ENCODE data around the gene LMAN2. TPM values are rescaled to one million over a fixed set of nuclear protein-coding genes. Genes with fewer than 3 reads are reported as not detected.

Gene LMAN2
- total and polyA plus RNA-seq, 2 experiments from 2014 or later = 153 to 227 TPM

DNA sequence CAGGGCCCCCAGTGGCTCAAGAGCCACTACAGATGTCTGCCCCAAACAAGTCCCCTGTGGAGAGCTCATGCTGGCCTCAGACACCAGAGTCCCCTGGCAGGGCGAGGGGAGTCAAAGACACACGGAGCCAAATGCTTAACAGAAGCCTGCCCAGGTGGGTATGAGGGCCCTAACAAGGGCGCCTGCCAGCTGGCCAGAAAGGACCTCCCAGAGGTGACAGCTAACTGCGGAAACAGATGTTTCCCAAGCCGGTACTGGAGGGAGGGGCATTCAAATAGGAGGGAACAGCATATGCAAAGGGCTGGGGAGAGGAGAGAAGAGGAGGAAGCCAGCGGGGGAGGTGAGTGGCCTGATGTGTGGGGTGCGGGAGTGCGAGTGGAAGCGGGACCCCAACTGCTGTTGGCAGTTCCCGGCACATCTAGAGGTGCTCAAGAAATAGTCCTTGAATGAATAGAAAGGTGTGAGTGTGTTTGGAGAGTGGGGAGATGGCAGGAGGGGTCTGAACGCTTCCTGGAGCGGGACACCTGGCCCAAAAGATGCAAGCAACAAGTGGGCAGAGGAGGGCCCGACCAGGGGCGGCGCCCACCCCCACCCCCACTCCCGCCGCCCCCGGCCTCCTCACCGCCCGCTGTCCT, 40.6 kb downstream of the LMAN2 start:
- Histone ChIP-seq H4K20me1 (replicated peaks; ENCODE audit: insufficient read depth) (peaks cover 11% of the 10 kb centered on the region; the same call in 1 of the 2 replicates), H3K27me3 (ENCODE audit: insufficient read depth) (no peaks in the 10 kb centered on the region), H3K27ac (ENCODE audit: low read depth) (no peak overlapping the region), H3F3A (replicated peaks; ENCODE audit: low read depth) (peaks cover 22% of the 10 kb centered on the region), H3K79me2 (replicated peaks; ENCODE audit: insufficient read depth) (no peaks in the 10 kb centered on the region; the same call in 1 of the 2 replicates), H2AFZ (no peak overlapping the region), H3K9me2 (ENCODE audit: insufficient read depth) (no peaks in the 10 kb centered on the region), H3K36me3 (ENCODE audit: insufficient read depth) (peaks cover 8% of the 10 kb centered on the region), H3K4me2 (peak overlapping the region; percentile 88), H3K4me3 (peak overlapping the region; percentile 69), H3K4me1 (ENCODE audit: insufficient read depth) (peaks cover 12% of the 10 kb centered on the region)
- H3K4me3 Mint-ChIP-seq = peak overlapping the region; percentile 75
- ATAC-seq (peak; percentile 0; the same call in 2 of the 3 replicates), DNase-seq (ENCODE audit: low spot score) (peak; percentile 67)
- peaks cover 13% of the 10 kb centered on the region for H3K27me3 Mint-ChIP-seq (ENCODE audit: insufficient read depth, low read depth, poor library complexity)
- no peak overlapping the region; the same call in 1 of the 2 replicates for H3K27ac Mint-ChIP-seq
- H3K36me3 Mint-ChIP-seq (ENCODE audit: low read depth) = peaks cover 13% of the 10 kb centered on the region
- H3K4me1 Mint-ChIP-seq = peaks cover 21% of the 10 kb centered on the region
- no peak for TF ChIP-seq ZNF331 (CRISPR knock-in tag; IDR thresholded peaks at IDR 0.05; ENCODE audit: low read depth)
- TF ChIP-seq ZNF114 (CRISPR knock-in tag; IDR thresholded peaks at IDR 0.05) = no peak
- no peak for TF ChIP-seq STAT1 (IDR thresholded peaks at IDR 0.05; ENCODE audit: unreplicated experiment)
- no peaks in the 10 kb centered on the region; the same call in 2 of the 3 replicates for H3K9me3 Mint-ChIP-seq

DNA sequence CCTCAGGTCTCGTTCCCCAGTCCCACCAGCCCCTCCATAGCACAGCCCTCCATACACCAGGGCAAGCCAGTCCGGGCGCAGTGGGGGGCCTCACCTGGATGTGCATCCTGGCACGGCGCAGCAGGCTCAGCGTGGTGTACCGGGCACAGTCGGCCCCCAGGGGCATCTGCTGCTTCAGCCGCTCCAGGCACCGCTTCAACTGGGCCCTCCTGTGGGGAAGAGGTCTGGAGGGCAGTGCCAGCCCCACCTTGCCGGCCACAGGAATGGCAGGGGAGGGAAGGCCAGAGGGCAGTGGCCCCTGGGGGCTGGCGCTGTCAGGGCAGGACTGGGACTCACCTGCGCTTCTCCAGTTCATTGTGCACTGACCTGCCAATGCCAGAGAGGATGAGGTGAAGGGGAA, 41.1 kb downstream of the LMAN2 start:
- H2AFZ ChIP-seq = no peak overlapping the region
- peaks cover 13% of the 10 kb centered on the region for H3K27me3 Mint-ChIP-seq (ENCODE audit: insufficient read depth, low read depth, poor library complexity)
- peaks cover 13% of the 10 kb centered on the region for H3K36me3 ChIP-seq (ENCODE audit: insufficient read depth)
- H3K9me2 ChIP-seq (ENCODE audit: insufficient read depth) = no peaks in the 10 kb centered on the region
- H4K20me1 ChIP-seq (replicated peaks; ENCODE audit: insufficient read depth) = peaks cover 15% of the 10 kb centered on the region
- peak overlapping the region; percentile 88; the same call in 1 of the 2 replicates for H3K4me2 ChIP-seq
- no peaks in the 10 kb centered on the region; the same call in 2 of the 3 replicates for H3K9me3 Mint-ChIP-seq
- H3K4me1 ChIP-seq (ENCODE audit: insufficient read depth) = peaks cover 12% of the 10 kb centered on the region
- H3K79me2 ChIP-seq (replicated peaks; ENCODE audit: insufficient read depth) = peaks cover 5% of the 10 kb centered on the region
- H3F3A ChIP-seq (replicated peaks; ENCODE audit: low read depth) = peaks cover 25% of the 10 kb centered on the region
- peak overlapping the region; percentile 75; the same call in 1 of the 3 replicates for H3K4me3 Mint-ChIP-seq
- peaks cover 18% of the 10 kb centered on the region for H3K36me3 Mint-ChIP-seq (ENCODE audit: low read depth)
- no peak overlapping the region for H3K27ac ChIP-seq (ENCODE audit: low read depth)
- peaks cover 24% of the 10 kb centered on the region for H3K4me1 Mint-ChIP-seq
- ATAC-seq (no peak), DNase-seq (ENCODE audit: low spot score) (no peak)
- peak overlapping the region; percentile 69; the same call in 1 of the 2 replicates for H3K4me3 ChIP-seq
- no peaks in the 10 kb centered on the region for H3K27me3 ChIP-seq (ENCODE audit: insufficient read depth)
- H3K27ac Mint-ChIP-seq = no peak overlapping the region
- no peak for TF ChIP-seq ZNF331 (CRISPR knock-in tag; IDR thresholded peaks at IDR 0.05; ENCODE audit: low read depth)
- TF ChIP-seq CREB1 (CRISPR knock-in tag; IDR thresholded peaks at IDR 0.05; ENCODE audit: low read depth) = no peak
- TF ChIP-seq ZNF114 (CRISPR knock-in tag; IDR thresholded peaks at IDR 0.05) = no peak
- TF ChIP-seq POLR2AphosphoS5 (IDR thresholded peaks at IDR 0.05; ENCODE audit: low read depth) = no peak
- TF ChIP-seq, protein P1, sequence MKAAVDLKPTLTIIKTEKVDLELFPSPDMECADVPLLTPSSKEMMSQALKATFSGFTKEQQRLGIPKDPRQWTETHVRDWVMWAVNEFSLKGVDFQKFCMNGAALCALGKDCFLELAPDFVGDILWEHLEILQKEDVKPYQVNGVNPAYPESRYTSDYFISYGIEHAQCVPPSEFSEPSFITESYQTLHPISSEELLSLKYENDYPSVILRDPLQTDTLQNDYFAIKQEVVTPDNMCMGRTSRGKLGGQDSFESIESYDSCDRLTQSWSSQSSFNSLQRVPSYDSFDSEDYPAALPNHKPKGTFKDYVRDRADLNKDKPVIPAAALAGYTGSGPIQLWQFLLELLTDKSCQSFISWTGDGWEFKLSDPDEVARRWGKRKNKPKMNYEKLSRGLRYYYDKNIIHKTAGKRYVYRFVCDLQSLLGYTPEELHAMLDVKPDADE (IDR thresholded peaks at IDR 0.05) = no peak
- TF ChIP-seq, protein P2, sequence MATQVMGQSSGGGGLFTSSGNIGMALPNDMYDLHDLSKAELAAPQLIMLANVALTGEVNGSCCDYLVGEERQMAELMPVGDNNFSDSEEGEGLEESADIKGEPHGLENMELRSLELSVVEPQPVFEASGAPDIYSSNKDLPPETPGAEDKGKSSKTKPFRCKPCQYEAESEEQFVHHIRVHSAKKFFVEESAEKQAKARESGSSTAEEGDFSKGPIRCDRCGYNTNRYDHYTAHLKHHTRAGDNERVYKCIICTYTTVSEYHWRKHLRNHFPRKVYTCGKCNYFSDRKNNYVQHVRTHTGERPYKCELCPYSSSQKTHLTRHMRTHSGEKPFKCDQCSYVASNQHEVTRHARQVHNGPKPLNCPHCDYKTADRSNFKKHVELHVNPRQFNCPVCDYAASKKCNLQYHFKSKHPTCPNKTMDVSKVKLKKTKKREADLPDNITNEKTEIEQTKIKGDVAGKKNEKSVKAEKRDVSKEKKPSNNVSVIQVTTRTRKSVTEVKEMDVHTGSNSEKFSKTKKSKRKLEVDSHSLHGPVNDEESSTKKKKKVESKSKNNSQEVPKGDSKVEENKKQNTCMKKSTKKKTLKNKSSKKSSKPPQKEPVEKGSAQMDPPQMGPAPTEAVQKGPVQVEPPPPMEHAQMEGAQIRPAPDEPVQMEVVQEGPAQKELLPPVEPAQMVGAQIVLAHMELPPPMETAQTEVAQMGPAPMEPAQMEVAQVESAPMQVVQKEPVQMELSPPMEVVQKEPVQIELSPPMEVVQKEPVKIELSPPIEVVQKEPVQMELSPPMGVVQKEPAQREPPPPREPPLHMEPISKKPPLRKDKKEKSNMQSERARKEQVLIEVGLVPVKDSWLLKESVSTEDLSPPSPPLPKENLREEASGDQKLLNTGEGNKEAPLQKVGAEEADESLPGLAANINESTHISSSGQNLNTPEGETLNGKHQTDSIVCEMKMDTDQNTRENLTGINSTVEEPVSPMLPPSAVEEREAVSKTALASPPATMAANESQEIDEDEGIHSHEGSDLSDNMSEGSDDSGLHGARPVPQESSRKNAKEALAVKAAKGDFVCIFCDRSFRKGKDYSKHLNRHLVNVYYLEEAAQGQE (IDR thresholded peaks at IDR 0.05; ENCODE audit: unreplicated experiment) = no peak
- TF ChIP-seq, protein P3, sequence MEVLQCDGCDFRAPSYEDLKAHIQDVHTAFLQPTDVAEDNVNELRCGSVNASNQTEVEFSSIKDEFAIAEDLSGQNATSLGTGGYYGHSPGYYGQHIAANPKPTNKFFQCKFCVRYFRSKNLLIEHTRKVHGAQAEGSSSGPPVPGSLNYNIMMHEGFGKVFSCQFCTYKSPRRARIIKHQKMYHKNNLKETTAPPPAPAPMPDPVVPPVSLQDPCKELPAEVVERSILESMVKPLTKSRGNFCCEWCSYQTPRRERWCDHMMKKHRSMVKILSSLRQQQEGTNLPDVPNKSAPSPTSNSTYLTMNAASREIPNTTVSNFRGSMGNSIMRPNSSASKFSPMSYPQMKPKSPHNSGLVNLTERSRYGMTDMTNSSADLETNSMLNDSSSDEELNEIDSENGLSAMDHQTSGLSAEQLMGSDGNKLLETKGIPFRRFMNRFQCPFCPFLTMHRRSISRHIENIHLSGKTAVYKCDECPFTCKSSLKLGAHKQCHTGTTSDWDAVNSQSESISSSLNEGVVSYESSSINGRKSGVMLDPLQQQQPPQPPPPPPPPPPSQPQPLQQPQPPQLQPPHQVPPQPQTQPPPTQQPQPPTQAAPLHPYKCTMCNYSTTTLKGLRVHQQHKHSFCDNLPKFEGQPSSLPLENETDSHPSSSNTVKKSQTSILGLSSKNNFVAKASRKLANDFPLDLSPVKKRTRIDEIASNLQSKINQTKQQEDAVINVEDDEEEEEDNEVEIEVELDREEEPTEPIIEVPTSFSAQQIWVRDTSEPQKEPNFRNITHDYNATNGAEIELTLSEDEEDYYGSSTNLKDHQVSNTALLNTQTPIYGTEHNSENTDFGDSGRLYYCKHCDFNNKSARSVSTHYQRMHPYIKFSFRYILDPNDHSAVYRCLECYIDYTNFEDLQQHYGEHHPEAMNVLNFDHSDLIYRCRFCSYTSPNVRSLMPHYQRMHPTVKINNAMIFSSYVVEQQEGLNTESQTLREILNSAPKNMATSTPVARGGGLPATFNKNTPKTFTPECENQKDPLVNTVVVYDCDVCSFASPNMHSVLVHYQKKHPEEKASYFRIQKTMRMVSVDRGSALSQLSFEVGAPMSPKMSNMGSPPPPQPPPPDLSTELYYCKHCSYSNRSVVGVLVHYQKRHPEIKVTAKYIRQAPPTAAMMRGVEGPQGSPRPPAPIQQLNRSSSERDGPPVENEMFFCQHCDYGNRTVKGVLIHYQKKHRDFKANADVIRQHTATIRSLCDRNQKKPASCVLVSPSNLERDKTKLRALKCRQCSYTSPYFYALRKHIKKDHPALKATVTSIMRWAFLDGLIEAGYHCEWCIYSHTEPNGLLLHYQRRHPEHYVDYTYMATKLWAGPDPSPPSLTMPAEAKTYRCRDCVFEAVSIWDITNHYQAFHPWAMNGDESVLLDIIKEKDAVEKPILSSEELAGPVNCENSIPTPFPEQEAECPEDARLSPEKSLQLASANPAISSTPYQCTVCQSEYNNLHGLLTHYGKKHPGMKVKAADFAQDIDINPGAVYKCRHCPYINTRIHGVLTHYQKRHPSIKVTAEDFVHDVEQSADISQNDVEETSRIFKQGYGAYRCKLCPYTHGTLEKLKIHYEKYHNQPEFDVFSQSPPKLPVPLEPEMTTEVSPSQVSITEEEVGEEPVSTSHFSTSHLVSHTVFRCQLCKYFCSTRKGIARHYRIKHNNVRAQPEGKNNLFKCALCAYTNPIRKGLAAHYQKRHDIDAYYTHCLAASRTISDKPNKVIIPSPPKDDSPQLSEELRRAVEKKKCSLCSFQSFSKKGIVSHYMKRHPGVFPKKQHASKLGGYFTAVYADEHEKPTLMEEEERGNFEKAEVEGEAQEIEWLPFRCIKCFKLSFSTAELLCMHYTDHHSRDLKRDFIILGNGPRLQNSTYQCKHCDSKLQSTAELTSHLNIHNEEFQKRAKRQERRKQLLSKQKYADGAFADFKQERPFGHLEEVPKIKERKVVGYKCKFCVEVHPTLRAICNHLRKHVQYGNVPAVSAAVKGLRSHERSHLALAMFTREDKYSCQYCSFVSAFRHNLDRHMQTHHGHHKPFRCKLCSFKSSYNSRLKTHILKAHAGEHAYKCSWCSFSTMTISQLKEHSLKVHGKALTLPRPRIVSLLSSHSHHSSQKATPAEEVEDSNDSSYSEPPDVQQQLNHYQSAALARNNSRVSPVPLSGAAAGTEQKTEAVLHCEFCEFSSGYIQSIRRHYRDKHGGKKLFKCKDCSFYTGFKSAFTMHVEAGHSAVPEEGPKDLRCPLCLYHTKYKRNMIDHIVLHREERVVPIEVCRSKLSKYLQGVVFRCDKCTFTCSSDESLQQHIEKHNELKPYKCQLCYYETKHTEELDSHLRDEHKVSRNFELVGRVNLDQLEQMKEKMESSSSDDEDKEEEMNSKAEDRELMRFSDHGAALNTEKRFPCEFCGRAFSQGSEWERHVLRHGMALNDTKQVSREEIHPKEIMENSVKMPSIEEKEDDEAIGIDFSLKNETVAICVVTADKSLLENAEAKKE (CRISPR knock-in tag; IDR thresholded peaks at IDR 0.05) = no peak

Data from GM23338 (cell line).